M059J (cell line): ENCODE data around the gene BCL11B. TPM values are rescaled to one million over a fixed set of nuclear protein-coding genes. Genes with fewer than 3 reads are reported as not detected.
A peak's percentile ranks its signal among the peaks of the same experiment; 100 is the strongest.

Experiments
- DNase-seq: peaks from one replicate; pipeline ENCODE4 v3.0.0-alpha.2; 2012; ENCODE audit warnings: low read depth
- total RNA-seq: library from RNA; depleted of rRNA; stranded (reverse); fragments of >200 nt; shearing (Covaris generic); gene quantifications from 2 replicates; pipeline ENCODE4 v1.2.3, GENCODE V29; 2014

Gene BCL11B
- total RNA-seq, 1 experiment from 2014 or later: 0.02 TPM

GRCh38 chr14:99267837-99268781, 3.9 kb downstream of the BCL11B start:
- DNase-seq: no peak

- no peak for DNase-seq
These were observed 4.6 kb downstream of the BCL11B start for GRCh38 chr14:99267381-99267780.

GRCh38 chr14:99266181-99267178, 5.5 kb downstream of the BCL11B start:
- peak; percentile 41 for DNase-seq

- no peak for DNase-seq
These were observed 6.4 kb downstream of the BCL11B start for GRCh38 chr14:99265571-99265970.

GRCh38 chr14:99264691-99265450, 7.1 kb downstream of the BCL11B start:
- DNase-seq: no peak

GRCh38 chr14:99263564-99264330, 8.2 kb downstream of the BCL11B start:
- DNase-seq: no peak

- DNase-seq: no peak
These were observed 9.0 kb downstream of the BCL11B start for GRCh38 chr14:99262977-99263448.

- no peak for DNase-seq
These were observed 9.8 kb downstream of the BCL11B start for GRCh38 chr14:99261912-99262787.

GRCh38 chr14:99260587-99261551, 11.1 kb downstream of the BCL11B start:
- DNase-seq: no peak

- no peak for DNase-seq
These were observed 11.9 kb downstream of the BCL11B start for GRCh38 chr14:99260116-99260515.

GRCh38 chr14:99258876-99259726, 12.9 kb downstream of the BCL11B start:
- DNase-seq: no peak

GRCh38 chr14:99258341-99258861, 13.6 kb downstream of the BCL11B start:
- no peak for DNase-seq

GRCh38 chr14:99257673-99258221, 14.2 kb downstream of the BCL11B start:
- DNase-seq: no peak

GRCh38 chr14:99257122-99257672, 14.8 kb downstream of the BCL11B start:
- DNase-seq: no peak

- no peak for DNase-seq
These were observed 15.5 kb downstream of the BCL11B start for GRCh38 chr14:99256483-99256874.
